GM12865 (cell line): ENCODE results near the gene TMEM269.
"Not testable (repeated sequence)": the region's sequence is repeated elsewhere in the genome, so short reads cannot be mapped to it uniquely, and the experiment has no call there.

Experiments used
- DNase-seq: peaks from one replicate; pipeline ENCODE4 v3.0.0; 2010; ENCODE audit warnings: low read depth
- H3K4me3 ChIP-seq: 2 replicates; pipeline ENCODE4 v1.5.1; 2011; ENCODE audit warnings: mild to moderate bottlenecking, low read depth, low read length, control low read depth
- TF ChIP-seq, protein P1 (sequence below): IDR thresholded peaks from 2 replicates; pipeline ENCODE4 v1.5.1; 2011; ENCODE audit warnings: low read length, control low read depth, low read depth, inconsistent platforms; ENCODE audit not compliant: insufficient read depth; ENCODE audit errors: missing control alignments

TMEM269 gene

GRCh38 chr1:42748021-42748420 lies 36.8 kb upstream of the TMEM269 start:
- no peak overlapping the region for H3K4me3 ChIP-seq
- no peak for DNase-seq
- TF ChIP-seq, protein P1, sequence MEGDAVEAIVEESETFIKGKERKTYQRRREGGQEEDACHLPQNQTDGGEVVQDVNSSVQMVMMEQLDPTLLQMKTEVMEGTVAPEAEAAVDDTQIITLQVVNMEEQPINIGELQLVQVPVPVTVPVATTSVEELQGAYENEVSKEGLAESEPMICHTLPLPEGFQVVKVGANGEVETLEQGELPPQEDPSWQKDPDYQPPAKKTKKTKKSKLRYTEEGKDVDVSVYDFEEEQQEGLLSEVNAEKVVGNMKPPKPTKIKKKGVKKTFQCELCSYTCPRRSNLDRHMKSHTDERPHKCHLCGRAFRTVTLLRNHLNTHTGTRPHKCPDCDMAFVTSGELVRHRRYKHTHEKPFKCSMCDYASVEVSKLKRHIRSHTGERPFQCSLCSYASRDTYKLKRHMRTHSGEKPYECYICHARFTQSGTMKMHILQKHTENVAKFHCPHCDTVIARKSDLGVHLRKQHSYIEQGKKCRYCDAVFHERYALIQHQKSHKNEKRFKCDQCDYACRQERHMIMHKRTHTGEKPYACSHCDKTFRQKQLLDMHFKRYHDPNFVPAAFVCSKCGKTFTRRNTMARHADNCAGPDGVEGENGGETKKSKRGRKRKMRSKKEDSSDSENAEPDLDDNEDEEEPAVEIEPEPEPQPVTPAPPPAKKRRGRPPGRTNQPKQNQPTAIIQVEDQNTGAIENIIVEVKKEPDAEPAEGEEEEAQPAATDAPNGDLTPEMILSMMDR = no peak

DNA sequence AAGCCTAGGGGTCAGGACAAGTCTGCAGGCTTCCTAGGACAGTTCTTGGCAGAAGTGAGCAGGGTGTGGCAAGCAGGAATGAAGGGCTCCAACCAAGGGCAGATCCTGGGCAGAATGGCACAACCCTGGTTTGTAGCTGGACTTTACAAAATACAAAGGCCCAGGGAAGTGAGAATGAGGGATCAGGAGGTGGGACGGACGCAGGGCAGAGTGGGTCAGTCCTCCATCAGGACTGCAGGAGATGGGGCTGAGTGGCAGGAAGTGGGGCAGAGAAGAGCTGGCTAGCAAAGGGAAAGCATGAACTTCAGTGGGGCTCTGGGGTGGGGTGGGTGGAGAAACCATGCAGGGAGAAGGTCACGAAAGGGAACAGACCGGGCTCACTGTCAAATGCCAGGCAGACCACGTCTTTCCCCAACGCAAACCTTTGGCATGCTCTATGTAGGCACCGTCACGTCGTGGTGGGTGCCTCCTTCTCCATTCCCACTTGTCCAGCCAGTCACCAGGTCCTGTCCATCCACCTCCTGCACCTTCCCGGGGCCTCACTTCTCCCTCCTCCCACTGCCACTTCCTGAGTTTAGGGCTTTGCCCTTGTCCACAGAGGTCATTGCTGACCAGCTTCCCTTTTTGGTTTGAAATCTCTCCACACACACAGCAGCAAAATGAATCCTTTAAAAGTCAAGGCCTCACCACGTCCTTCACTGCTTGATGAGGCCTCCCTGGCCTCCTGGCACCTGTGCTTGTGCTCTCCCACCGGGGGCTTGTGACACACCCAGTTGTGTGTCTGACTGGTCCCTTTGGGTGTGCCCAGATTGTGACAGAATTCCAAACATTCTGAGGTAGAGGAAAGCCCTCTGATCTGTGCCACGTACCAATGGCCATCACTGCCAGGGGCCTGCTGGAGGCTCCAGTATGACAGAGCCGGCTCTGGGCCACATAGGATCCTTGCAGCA lies 36.1 kb upstream of the TMEM269 start:
- H3K4me3 ChIP-seq = no peak overlapping the region
- DNase-seq = no peak
- TF ChIP-seq, protein P1 = no peak

DNA sequence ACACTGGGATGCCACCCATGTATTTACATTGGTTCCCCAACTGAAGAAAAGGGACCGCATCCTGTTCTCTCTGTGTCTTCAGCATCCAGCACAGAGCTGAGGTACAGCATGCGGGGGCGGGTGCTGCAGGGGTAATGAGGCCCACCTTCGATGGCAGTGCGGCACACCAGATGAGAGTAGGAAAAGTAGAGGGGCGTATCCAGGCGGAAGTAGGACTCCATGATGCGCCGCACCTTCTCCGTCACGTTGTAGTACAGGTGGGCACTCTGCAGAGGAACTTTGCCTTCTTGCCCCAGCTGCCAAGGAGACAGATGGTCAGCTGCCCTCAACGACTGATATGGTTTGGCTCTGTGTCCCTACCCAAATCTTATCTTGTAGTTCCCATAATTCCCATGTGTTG lies 34.8 kb upstream of the TMEM269 start:
- TF ChIP-seq, protein P1 = no peak
- H3K4me3 ChIP-seq = no peak overlapping the region
- DNase-seq = no peak

- DNase-seq, H3K4me3 ChIP-seq: not testable (repeated sequence)
Observed at GRCh38 chr1:42751511-42752070, 33.2 kb upstream of the TMEM269 start.

- no peak for DNase-seq
- H3K4me3 ChIP-seq = no peak overlapping the region
- TF ChIP-seq, protein P1 = no peak
Observed at GRCh38 chr1:42752284-42752683, 32.5 kb upstream of the TMEM269 start.

GRCh38 chr1:42753070-42753469 lies 31.7 kb upstream of the TMEM269 start:
- DNase-seq = no peak
- TF ChIP-seq, protein P1 = no peak
- H3K4me3 ChIP-seq = no peak overlapping the region

DNA sequence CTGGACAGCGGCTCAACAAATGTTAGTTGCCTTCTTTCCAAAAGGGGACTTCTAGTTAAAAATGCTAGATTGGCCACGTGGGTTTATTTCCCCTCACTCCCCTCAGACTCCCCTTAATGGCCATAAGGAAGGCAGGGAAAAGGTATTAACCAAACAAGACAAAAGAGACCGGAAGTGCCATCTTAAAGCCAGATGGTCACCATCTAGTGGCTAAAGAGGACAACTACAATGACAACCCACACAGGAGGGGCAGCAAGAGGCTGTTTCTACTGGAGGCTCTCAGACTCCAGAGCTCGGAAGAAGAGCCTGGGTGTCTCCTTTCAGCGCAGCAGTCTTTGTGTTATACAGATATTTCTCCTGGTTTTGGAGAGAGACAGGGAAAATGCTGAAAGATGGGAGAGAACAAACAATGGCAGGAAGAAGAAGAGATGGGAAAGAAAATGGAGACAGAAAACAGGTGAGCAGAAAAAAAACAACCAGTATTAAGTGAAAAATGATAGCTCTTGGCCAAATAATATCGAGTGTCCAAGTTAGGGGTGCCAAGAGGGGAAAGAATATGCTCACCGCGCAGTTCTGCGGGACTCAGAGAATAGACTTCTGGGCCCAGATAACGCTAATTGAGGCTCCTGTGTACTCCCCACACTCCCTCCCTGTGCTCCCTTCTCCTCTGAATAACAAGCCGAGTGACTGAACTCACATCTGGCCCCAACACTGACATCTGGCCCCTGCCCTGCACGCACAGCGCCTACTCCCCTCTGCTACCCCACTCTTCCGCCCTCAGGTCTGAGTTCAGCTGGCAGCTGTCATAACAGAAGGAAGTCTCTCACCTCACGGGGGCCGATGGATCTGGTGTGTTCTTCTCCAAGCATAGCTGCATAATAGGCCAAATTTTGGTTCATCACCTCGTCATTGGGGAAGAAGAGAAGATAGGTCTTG lies 27.6 kb upstream of the TMEM269 start:
- TF ChIP-seq, protein P1 = peak; percentile 72
- DNase-seq = peak; percentile 71

More for the DNA sequence above, 27.6 kb upstream of the TMEM269 start:
- H3K4me3 ChIP-seq = no peak overlapping the region
